Measurements from ENCODE around the gene RNF144A. TPM values are rescaled to one million over a fixed set of nuclear protein-coding genes. Genes with fewer than 3 reads are reported as not detected.

Gene RNF144A
- total and polyA plus RNA-seq, 3 donors from 2014 or later: 8.9 to 12.9 (median 12.6) TPM

- WGBS, 2 donors: 90 to 94% methylated on average over 1 of the region's 1 CpG
- Histone ChIP-seq H3K27ac (no peak overlapping the region), H3K4me1 (no peaks in the 10 kb centered on the region), H3K36me3 (ENCODE audit: low read depth, missing control alignments) (no peaks in the 10 kb centered on the region), H3K4me3 (no peak overlapping the region), H3K27me3 (no peaks in the 10 kb centered on the region), H3K9me3 (no peaks in the 10 kb centered on the region)
- intact Hi-C loops (cut with DNase I; ENCODE audit: low total_unique reads): no loop called here
- TF ChIP-seq POLR2A (IDR thresholded peaks at IDR 0.05): no peak
- DNase-seq: no peak
Observed at GRCh38 chr2:6905668-6906067, 11.5 kb upstream of the RNF144A start.

GRCh38 chr2:6906165-6906741 is 11.0 kb upstream of the RNF144A start:
- Histone ChIP-seq H3K36me3 (ENCODE audit: low read depth, missing control alignments) (no peaks in the 10 kb centered on the region), H3K4me3 (no peak overlapping the region), H3K4me1 (no peaks in the 10 kb centered on the region), H3K27ac (no peak overlapping the region), H3K27me3 (no peaks in the 10 kb centered on the region), H3K9me3 (no peaks in the 10 kb centered on the region)
- WGBS, 2 donors: 74 to 77% methylated on average over 1 of the region's 1 CpG
- DNase-seq: no peak
- TF ChIP-seq POLR2A (IDR thresholded peaks at IDR 0.05) (no peak), CTCF (IDR thresholded peaks at IDR 0.05) (no peak)
- intact Hi-C loops (cut with DNase I; ENCODE audit: low total_unique reads): no loop called here

- no peaks in the 10 kb centered on the region for H3K4me1 ChIP-seq
- TF ChIP-seq CTCF (IDR thresholded peaks at IDR 0.05) (no peak), POLR2A (IDR thresholded peaks at IDR 0.05) (no peak)
- no peak overlapping the region for H3K27ac ChIP-seq
- no peak for DNase-seq
- no peaks in the 10 kb centered on the region for H3K36me3 ChIP-seq (ENCODE audit: low read depth, missing control alignments)
- 80 to 95% methylated on average over 2 of the region's 2 CpGs for WGBS, 2 donors
- intact Hi-C loops (cut with DNase I; ENCODE audit: low total_unique reads): no loop called here
- H3K4me3 ChIP-seq: no peak overlapping the region
- no peaks in the 10 kb centered on the region for H3K27me3 ChIP-seq
- H3K9me3 ChIP-seq: no peaks in the 10 kb centered on the region
Observed at GRCh38 chr2:6908291-6908690, 8.9 kb upstream of the RNF144A start.

GRCh38 chr2:6909431-6910385 is 7.5 kb upstream of the RNF144A start:
- no peak for TF ChIP-seq CTCF (IDR thresholded peaks at IDR 0.05)
- TF ChIP-seq POLR2A (IDR thresholded peaks at IDR 0.05): no peak
- WGBS, 2 donors: 85 to 86% methylated on average over 8 of the region's 8 CpGs
- Histone ChIP-seq H3K4me1 (no peaks in the 10 kb centered on the region), H3K36me3 (ENCODE audit: low read depth, missing control alignments) (no peaks in the 10 kb centered on the region), H3K9me3 (no peaks in the 10 kb centered on the region), H3K27me3 (no peaks in the 10 kb centered on the region), H3K27ac (no peak overlapping the region), H3K4me3 (no peak overlapping the region)
- intact Hi-C loops (cut with DNase I; ENCODE audit: low total_unique reads): loop anchor here (10.0 kb wide), 1 partner anchor 115 kb away; no protein-coding TSS in a partner anchor
- no peak for DNase-seq

- H3K4me1 ChIP-seq: no peaks in the 10 kb centered on the region
- H3K4me3 ChIP-seq: no peak overlapping the region
- H3K27me3 ChIP-seq: no peaks in the 10 kb centered on the region
- no peak for TF ChIP-seq POLR2A (IDR thresholded peaks at IDR 0.05)
- no peak for TF ChIP-seq CTCF (IDR thresholded peaks at IDR 0.05)
- no peak for DNase-seq
- intact Hi-C loops (cut with DNase I; ENCODE audit: low total_unique reads): loop anchor here (10.0 kb wide), 1 partner anchor 113 kb away; no protein-coding TSS in a partner anchor
- H3K27ac ChIP-seq: no peak overlapping the region
- no peaks in the 10 kb centered on the region for H3K36me3 ChIP-seq (ENCODE audit: low read depth, missing control alignments)
- no peaks in the 10 kb centered on the region for H3K9me3 ChIP-seq
Observed at GRCh38 chr2:6911721-6912120, 5.5 kb upstream of the RNF144A start.

Data from testis (tissue), 3 donors.